Osteoblast (primary cell): ENCODE measurements around the gene GFOD1. TPM values are rescaled to one million over a fixed set of nuclear protein-coding genes. Genes with fewer than 3 reads are reported as not detected.
A peak's percentile ranks its signal among the peaks of the same experiment; 100 is the strongest.
"Not testable (repeated sequence)": the region's sequence is repeated elsewhere in the genome, so short reads cannot be mapped to it uniquely, and the experiment has no call there.

Experiments used
- DNase-seq: peaks from one replicate; pipeline ENCODE4 v3.0.0; 2011; ENCODE audit warnings: low spot score, mixed read lengths; ENCODE audit not compliant: insufficient read length; ENCODE audit errors: missing footprints
- H2AFZ ChIP-seq: 2 replicates; pipeline ENCODE4 v1.6.0; 2011; ENCODE audit warnings: mild to moderate bottlenecking, low read length
- H3K27ac ChIP-seq: 2 replicates; pipeline ENCODE4 v1.5.1; 2011; ENCODE audit warnings: mild to moderate bottlenecking, low read depth, low read length, moderate library complexity
- H3K27me3 ChIP-seq: 2 replicates; pipeline ENCODE4 v1.6.0; 2012; ENCODE audit warnings: mild to moderate bottlenecking, control low read depth, inconsistent platforms, low read length, moderate library complexity; ENCODE audit not compliant: insufficient read depth
- H3K36me3 ChIP-seq: 2 replicates; pipeline ENCODE4 v1.5.1; 2011; ENCODE audit warnings: mild to moderate bottlenecking, low read length, control low read depth, moderate library complexity; ENCODE audit not compliant: insufficient read depth
- H3K4me1 ChIP-seq: 2 replicates; pipeline ENCODE4 v1.5.1; 2011; ENCODE audit warnings: mild to moderate bottlenecking, low read length, control low read depth, moderate library complexity; ENCODE audit not compliant: insufficient read depth
- H3K4me2 ChIP-seq: 2 replicates; pipeline ENCODE4 v1.6.0; 2011; ENCODE audit warnings: mild to moderate bottlenecking, low read length; ENCODE audit not compliant: insufficient read depth
- H3K4me3 ChIP-seq: fragments of 200-600 bp; sonication (generic); 3 replicates; pipeline ENCODE4 v1.5.1; 2012; ENCODE audit warnings: mild to moderate bottlenecking, low read length, inconsistent platforms; ENCODE audit not compliant: insufficient read depth
- H3K79me2 ChIP-seq: 2 replicates; pipeline ENCODE4 v1.6.0; 2012; ENCODE audit warnings: mild to moderate bottlenecking, low read length, control low read depth, inconsistent platforms; ENCODE audit not compliant: insufficient read depth
- H3K9me3 ChIP-seq: 2 replicates; pipeline ENCODE4 v1.5.1; 2011; ENCODE audit warnings: low read depth, low read length, control low read depth
- H4K20me1 ChIP-seq: 2 replicates; pipeline ENCODE4 v1.6.0; 2012; ENCODE audit warnings: mild to moderate bottlenecking, low read length, control low read depth; ENCODE audit not compliant: insufficient read depth
- total RNA-seq: library from RNA; depleted of rRNA; stranded (reverse); fragments of >200 nt; gene quantifications from 2 replicates; pipeline ENCODE4 v1.2.3, GENCODE V29; 2012
- TF ChIP-seq, protein P1 (sequence below): IDR thresholded peaks from 2 replicates; pipeline ENCODE4 v1.5.1; 2011; ENCODE audit warnings: mild to moderate bottlenecking, low read depth, low read length, moderate library complexity; ENCODE audit errors: extremely low read depth

Gene GFOD1
- total RNA-seq, 1 donor = 3.6 TPM

DNA sequence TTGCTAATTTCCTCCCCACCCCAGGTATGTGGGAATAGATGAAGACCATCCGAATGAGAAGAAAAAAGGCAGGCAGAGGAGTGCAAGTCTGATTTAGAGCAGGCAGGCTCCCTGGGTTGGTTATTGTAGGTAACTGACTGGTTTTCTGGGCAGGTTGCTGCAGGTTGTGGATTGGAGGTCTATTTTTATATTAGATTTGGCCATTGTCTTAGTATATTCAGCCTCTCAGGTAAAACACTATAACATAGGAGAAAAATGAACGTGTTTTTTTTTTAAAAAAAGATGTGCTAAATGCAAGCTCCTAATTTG, 158.6 kb downstream of the GFOD1 start:
- Histone ChIP-seq H3K36me3 (peaks cover 7% of the 10 kb centered on the region), H3K79me2 (peaks cover 17% of the 10 kb centered on the region), H3K4me1 (peaks cover 12% of the 10 kb centered on the region), H3K4me2 (peak overlapping the region; percentile 78), H3K9me3 (no peaks in the 10 kb centered on the region), H4K20me1 (no peaks in the 10 kb centered on the region), H3K27ac (peak overlapping the region; percentile 63), H2AFZ (peak overlapping the region; percentile 82), H3K4me3 (peak overlapping the region; percentile 98), H3K27me3 (no peaks in the 10 kb centered on the region)
- no peak for DNase-seq
- TF ChIP-seq, protein P1, sequence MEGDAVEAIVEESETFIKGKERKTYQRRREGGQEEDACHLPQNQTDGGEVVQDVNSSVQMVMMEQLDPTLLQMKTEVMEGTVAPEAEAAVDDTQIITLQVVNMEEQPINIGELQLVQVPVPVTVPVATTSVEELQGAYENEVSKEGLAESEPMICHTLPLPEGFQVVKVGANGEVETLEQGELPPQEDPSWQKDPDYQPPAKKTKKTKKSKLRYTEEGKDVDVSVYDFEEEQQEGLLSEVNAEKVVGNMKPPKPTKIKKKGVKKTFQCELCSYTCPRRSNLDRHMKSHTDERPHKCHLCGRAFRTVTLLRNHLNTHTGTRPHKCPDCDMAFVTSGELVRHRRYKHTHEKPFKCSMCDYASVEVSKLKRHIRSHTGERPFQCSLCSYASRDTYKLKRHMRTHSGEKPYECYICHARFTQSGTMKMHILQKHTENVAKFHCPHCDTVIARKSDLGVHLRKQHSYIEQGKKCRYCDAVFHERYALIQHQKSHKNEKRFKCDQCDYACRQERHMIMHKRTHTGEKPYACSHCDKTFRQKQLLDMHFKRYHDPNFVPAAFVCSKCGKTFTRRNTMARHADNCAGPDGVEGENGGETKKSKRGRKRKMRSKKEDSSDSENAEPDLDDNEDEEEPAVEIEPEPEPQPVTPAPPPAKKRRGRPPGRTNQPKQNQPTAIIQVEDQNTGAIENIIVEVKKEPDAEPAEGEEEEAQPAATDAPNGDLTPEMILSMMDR = no peak

DNA sequence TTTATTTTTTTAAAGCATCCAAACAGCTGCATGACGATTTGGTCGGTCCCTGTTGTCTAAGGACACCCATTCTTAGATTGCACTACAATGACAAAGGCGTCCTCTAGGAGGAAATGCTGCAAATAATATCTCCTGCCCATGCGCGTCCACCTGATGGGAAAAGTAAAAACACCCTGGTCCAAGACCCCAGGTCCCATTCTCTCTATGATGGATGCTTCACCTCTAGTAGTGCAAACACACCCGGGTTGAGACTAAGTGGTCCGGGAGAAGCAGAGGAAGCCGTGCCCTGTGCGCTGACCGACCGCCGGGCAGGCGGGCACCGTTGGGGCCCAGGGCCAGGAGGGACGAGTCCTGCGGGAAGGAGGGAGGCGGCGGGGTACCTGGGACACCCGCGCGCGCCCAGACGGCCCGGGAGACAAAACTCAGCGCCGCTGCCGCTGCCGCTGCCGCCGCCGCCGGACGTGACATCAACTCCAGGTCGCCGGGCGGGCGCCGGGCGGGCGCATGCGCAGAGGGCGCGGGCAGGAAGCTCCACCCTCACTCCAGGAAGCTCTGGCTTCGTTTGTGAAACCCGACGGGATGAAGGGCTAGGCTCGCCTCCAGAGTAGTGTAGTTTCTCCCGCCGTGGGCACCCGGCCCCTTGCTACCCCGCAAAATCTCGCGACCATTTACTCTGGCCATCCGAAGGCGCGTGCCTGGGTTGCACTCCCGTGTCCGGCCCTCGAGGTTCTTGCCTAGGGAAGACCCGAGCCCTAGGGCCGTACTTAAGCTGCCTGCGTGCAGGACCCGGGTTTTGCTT, 159.1 kb downstream of the GFOD1 start, which contains the start of gene TBC1D7:
Gene TBC1D7 (minus strand): TSS at position 462 of the 799 bp plus-strand sequence. CDS start 1,639 bp downstream, outside the sequence.
- Histone ChIP-seq H4K20me1 (no peaks in the 10 kb centered on the region), H3K27me3 (no peaks in the 10 kb centered on the region), H3K4me2 (peak within 1 kb of the TSS; percentile 78), H3K27ac (peak within 1 kb of the TSS; percentile 90), H2AFZ (peak within 1 kb of the TSS; percentile 98), H3K36me3 (peaks cover 13% of the 10 kb centered on the region), H3K4me1 (peaks cover 12% of the 10 kb centered on the region), H3K79me2 (peaks cover 17% of the 10 kb centered on the region), H3K4me3 (peak within 1 kb of the TSS; percentile 98), H3K9me3 (no peaks in the 10 kb centered on the region)
- TF ChIP-seq, protein P1 = no peak
- peak; percentile 97 for DNase-seq

DNA sequence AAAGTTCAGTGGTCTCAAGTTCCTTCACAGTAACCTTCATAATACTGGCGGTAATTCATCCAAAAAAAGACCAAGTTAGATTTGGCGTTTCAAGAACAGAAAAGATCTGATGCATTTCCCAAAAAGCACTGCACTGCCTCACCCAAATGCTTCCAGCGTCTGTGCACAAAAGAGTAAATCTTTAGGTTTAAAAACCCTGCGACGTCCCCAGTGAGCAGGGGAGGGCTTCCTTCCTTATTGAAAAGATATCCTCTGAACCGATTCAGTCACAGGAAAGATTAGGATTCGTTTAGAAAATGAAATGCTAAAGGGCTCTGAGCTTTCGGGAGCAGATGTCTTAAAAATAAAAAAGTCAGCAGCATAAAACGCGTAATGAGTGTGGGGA, 159.7 kb downstream of the GFOD1 start:
- Histone ChIP-seq H4K20me1 (no peaks in the 10 kb centered on the region), H3K4me2 (peak overlapping the region; percentile 78), H3K27me3 (no peaks in the 10 kb centered on the region), H3K9me3 (no peaks in the 10 kb centered on the region), H3K4me1 (peaks cover 12% of the 10 kb centered on the region), H3K27ac (peak overlapping the region; percentile 90), H3K79me2 (peaks cover 17% of the 10 kb centered on the region), H2AFZ (peak overlapping the region; percentile 98), H3K4me3 (peak overlapping the region; percentile 98), H3K36me3 (peaks cover 16% of the 10 kb centered on the region)
- no peak for DNase-seq
- TF ChIP-seq, protein P1 = no peak

DNA sequence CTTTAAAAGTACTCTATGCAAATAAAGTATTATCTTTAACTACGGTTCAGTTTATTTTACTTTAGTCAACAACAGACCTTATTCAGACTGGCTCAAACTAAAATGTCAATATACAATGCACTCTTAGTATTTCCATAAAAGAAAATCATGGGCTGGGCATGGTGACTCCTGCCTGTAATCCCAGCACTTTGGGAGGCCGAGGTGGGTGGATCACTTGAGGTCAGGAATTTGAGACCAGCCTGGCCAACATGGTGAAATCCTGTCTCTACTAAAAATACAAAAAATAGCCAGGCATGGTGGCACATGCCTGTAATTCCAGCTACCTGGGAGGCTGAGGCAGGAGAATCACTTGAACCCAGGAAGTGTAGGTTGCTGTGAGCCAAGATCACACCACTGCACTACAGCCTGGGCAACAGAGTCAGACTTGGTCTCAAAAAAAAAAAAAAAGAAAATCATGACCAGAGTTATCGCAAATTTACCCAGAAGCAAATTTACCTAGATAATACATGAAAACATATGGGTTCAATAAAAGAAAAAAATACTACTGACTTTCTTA, 161.3 kb downstream of the GFOD1 start:
- Histone ChIP-seq H3K36me3 (peaks cover 25% of the 10 kb centered on the region), H3K4me1 (peaks cover 12% of the 10 kb centered on the region), H3K79me2 (peaks cover 17% of the 10 kb centered on the region)
- DNase-seq, H4K20me1 ChIP-seq, H3K27me3 ChIP-seq, H3K27ac ChIP-seq, H3K4me3 ChIP-seq, H3K4me2 ChIP-seq, H3K9me3 ChIP-seq, H2AFZ ChIP-seq: not testable (repeated sequence)
